Thymus (tissue), 11 donors: Measurements from ENCODE around the gene MADCAM1. TPM values are rescaled to one million over a fixed set of nuclear protein-coding genes. Genes with fewer than 3 reads are reported as not detected.

Source experiments
- DNase-seq, 9 donors: peaks; one replicate each; pipeline ENCODE4 v3.0.0-alpha.2; 2013; ENCODE audit warnings: low spot score in 9 of 9, low read depth in 6 of 9, missing footprints in 1 of 9
- H3K27ac ChIP-seq, 2 donors: one replicate each; pipeline ENCODE4 v1.5.1; 2013; ENCODE audit warnings: control low read depth in 1 of 2, low read depth in 1 of 2, low read length in 1 of 2, mild to moderate bottlenecking in 1 of 2, moderate library complexity in 1 of 2
- H3K27me3 ChIP-seq, 2 donors: one replicate each; pipeline ENCODE4 v1.5.1; 2013; ENCODE audit warnings: low read length in 1 of 2; ENCODE audit not compliant: control insufficient read depth in 2 of 2, insufficient read depth in 1 of 2
- H3K36me3 ChIP-seq, 2 donors: one replicate each; pipeline ENCODE4 v1.5.1; 2013; ENCODE audit warnings: low read length in 1 of 2, mild to moderate bottlenecking in 1 of 2, moderate library complexity in 1 of 2; ENCODE audit not compliant: control insufficient read depth in 2 of 2, insufficient read depth in 2 of 2
- H3K4me1 ChIP-seq, 2 donors: one replicate each; pipeline ENCODE4 v1.5.1; 2013; ENCODE audit warnings: low read length in 2 of 2; ENCODE audit not compliant: control insufficient read depth in 2 of 2, insufficient read depth in 2 of 2
- H3K4me3 ChIP-seq, 2 donors: one replicate each; pipeline ENCODE4 v1.5.1; 2013; ENCODE audit warnings: low read length in 2 of 2, control low read depth in 1 of 2, mild to moderate bottlenecking in 1 of 2
- H3K9me3 ChIP-seq, 2 donors: one replicate each; pipeline ENCODE4 v1.5.1; 2013; ENCODE audit warnings: low read length in 1 of 2, mild to moderate bottlenecking in 1 of 2; ENCODE audit not compliant: control insufficient read depth in 2 of 2, insufficient read depth in 1 of 2
- WGBS: extraction: QIAGEN DNeasy Blood & Tissue Kit; methylation state at CpG from one replicate; pipeline ENCODE4 v1.1.7; 2013; 5-methylcytosine and 5-hydroxymethylcytosine counted together
- polyA plus RNA-seq: library from polyadenylated mRNA; stranded (reverse); fragments of 200-250 nt; gene quantifications from one replicate; pipeline ENCODE4 v1.2.3, GENCODE V29; 2013
- total RNA-seq: library from RNA; stranded (reverse); fragments of 120-200 nt; gene quantifications from one replicate; pipeline ENCODE4 v1.2.4, GENCODE V29; 2013
- donor health status: healthy.

Gene MADCAM1
- total and polyA plus RNA-seq, 2 donors = 0.27 to 1.4 TPM

DNA sequence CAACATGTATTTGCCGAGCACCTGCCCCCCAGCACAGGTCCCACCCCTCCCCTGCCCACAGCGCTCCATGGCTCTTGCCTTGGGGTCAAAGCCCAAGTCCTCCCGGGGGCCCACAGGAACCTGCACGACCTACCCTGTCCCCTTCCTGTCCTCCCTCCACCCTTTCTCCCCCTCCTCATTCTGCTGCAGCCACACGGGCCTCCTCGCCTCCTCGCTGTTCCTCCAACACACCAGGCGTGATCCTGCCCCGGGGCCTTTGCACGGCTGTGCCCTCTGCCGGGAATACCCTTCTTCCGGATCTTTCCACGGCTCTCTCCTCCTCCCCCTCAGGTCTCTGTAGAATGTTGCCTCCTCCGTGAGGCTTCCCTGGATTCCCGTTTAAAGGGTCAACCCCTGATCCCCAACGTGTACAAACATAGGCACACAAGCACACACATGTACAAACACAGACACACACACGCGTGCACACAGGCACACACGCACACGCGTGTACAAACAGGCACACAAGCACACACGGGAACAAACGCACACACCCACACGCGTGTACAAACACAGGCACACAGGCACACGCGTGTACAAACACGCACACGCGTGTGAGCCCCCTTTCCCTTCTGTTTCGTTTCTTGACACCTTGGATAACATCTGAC is 2.8 kb downstream of the MADCAM1 start:
- WGBS = 83% methylated on average over 31 of the region's 31 CpGs
- DNase-seq = no peak
- H3K36me3 ChIP-seq = no peaks in the 10 kb centered on the region
- H3K4me3 ChIP-seq = no peak overlapping the region
- H3K27ac ChIP-seq = no peak overlapping the region
- peaks cover 0 to 2% of the 10 kb centered on the region in 2 donors for H3K4me1 ChIP-seq
- H3K27me3 ChIP-seq = peaks cover 46 to 74% of the 10 kb centered on the region in 2 donors
- peaks cover 1 to 11% of the 10 kb centered on the region in 2 donors for H3K9me3 ChIP-seq

DNA sequence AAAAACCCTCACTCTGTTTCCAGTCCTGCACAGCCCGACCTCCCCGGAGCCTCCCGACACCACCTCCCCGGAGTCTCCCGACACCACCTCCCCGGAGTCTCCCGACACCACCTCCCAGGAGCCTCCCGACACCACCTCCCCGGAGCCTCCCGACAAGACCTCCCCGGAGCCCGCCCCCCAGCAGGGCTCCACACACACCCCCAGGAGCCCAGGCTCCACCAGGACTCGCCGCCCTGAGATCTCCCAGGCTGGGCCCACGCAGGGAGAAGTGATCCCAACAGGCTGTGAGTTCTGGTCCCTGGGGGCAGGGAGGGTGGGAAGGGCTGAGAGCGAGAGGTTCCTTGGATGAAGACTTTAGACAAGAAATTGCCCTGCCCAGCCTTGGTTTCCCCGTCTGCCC is 5.4 kb downstream of the MADCAM1 start:
- Histone ChIP-seq H3K27ac (no peak overlapping the region), H3K36me3 (no peaks in the 10 kb centered on the region), H3K4me1 (peaks cover 0 to 8% of the 10 kb centered on the region in 2 donors), H3K27me3 (peaks cover 28 to 53% of the 10 kb centered on the region in 2 donors), H3K4me3 (no peak overlapping the region), H3K9me3 (no peaks in the 10 kb centered on the region)
- WGBS = 92% methylated on average over 17 of the region's 17 CpGs
- no peak for DNase-seq

DNA sequence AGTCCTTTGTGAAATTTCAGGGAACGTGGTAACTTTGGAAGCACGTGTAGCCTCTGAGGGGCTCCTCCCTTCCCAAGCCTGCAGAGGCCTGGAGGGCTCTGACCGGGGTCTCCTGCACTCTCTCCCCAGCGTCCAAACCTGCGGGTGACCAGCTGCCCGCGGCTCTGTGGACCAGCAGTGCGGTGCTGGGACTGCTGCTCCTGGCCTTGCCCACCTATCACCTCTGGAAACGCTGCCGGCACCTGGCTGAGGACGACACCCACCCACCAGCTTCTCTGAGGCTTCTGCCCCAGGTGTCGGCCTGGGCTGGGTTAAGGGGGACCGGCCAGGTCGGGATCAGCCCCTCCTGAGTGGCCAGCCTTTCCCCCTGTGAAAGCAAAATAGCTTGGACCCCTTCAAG is 8.3 kb downstream of the MADCAM1 start:
- WGBS = 97% methylated on average over 14 of the region's 14 CpGs
- H3K4me3 ChIP-seq = no peak overlapping the region
- DNase-seq = no peak

DNA sequence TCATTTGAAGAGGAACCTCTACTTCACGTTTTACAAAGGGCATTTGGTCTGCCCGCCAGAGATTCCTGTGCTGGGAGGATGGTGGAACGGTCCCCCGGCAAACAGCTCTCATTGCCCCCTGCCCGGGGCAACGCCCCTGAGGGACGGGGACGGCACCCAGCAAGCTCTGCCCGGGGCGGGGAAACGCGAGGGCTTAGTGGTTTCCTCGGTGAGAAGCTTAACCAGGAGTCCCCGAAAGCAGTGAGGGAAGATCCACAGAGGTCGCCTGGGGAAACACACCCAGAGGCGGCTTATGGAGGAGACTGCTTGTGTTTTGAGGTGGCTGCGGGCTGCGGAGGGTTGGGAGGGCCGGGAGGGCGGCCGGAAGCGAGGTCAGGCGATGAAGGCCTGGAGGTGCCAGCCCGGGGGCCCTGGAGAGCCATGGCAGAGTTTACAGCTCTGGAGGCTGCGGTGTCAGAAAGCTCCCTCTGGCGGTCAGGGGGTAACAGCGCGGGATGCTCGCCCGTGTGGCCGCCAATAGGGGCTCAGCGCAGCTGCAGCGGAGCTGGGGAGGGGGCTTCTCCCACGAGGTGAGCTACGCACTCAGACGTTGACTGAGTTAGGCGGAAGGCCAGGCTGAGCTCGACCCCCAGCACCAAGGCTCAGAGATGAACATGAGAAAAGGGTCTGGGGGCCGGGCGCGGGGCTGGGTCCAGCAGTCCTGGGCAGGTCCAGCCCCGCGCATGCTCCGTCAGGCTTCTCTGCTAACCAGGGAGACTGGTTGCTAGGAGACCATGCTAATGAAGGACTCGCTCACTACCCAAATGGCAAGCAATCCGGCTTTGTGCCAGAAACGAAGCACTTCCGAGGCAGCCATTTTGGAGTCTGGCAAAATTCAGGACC is 10.4 kb downstream of the MADCAM1 start:
- Histone ChIP-seq H3K27ac (peak overlapping the region; percentile 89 to 97), H3K4me3 (peak overlapping the region; percentile 95 to 96), H3K27me3 (peaks cover 0 to 7% of the 10 kb centered on the region in 2 donors), H3K36me3 (peaks cover 2 to 6% of the 10 kb centered on the region in 2 donors), H3K4me1 (peaks cover 10 to 43% of the 10 kb centered on the region in 2 donors), H3K9me3 (peaks cover 0 to 8% of the 10 kb centered on the region in 2 donors)
- WGBS = 2% methylated on average over 48 of the region's 48 CpGs
- DNase-seq = peak; percentile 95 to 100 (median 97)

More for the DNA sequence above, 8.3 kb downstream of the MADCAM1 start:
- peaks cover 2 to 5% of the 10 kb centered on the region in 2 donors for H3K36me3 ChIP-seq
- no peaks in the 10 kb centered on the region for H3K9me3 ChIP-seq
- H3K27me3 ChIP-seq = peaks cover 3 to 26% of the 10 kb centered on the region in 2 donors
- no peak overlapping the region for H3K27ac ChIP-seq
- H3K4me1 ChIP-seq = peaks cover 6 to 24% of the 10 kb centered on the region in 2 donors

DNA sequence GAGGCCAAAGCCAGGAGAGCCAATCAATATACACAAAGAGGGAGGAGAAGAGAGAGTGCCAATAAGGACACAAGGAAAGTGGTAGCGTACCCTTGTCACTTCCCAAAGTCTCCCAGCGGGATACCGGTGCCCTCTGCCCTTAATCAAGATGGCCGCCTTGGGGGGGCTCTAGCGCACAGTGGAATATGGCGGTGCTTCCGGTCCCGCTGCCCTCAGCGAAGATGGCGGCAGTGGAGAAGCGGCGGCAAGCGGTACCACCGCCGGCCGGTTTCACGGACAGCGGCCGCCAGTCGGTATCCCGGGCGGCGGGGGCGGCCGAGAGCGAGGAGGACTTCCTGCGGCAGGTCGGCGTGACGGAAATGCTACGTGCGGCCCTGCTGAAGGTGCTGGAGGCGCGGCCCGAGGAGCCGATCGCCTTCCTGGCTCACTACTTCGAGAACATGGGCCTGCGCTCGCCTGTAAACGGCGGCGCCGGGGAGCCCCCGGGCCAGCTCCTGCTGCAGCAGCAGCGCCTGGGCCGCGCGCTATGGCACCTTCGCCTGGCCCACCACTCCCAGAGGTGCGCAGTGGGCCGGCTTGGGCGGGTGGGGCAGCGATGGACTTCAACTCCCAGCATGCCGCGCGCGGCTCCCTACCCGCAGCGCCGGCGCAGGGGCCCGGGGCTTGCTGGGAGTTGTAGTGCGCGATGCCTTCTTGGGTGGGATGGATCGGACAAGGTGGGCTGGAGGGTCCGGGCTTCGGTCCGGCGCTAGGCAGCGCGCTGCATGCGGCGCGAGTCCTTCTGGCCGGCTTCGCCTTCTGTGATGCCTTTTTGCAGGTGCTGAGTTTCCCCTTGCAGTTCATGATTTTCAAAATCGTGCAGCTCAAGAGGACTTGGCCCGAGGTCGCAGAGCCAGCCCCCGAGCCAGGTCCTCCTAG is 11.3 kb downstream of the MADCAM1 start, which contains the start of gene TPGS1:
Gene TPGS1 (plus strand): TSS at position 212 of the 918 bp plus-strand sequence. CDS start 10 bp downstream, at position 222.
- H3K27ac ChIP-seq = peak within 1 kb of the TSS; percentile 89 to 97
- peaks cover 0 to 6% of the 10 kb centered on the region in 2 donors for H3K27me3 ChIP-seq
- WGBS = 1% methylated on average over 81 of the region's 81 CpGs
- H3K4me3 ChIP-seq = peak within 1 kb of the TSS; percentile 95 to 96
- peaks cover 0 to 15% of the 10 kb centered on the region in 2 donors for H3K9me3 ChIP-seq
- peak in 8 of 9 donors; percentile 54 to 88 (median 74) for DNase-seq
- peaks cover 2 to 6% of the 10 kb centered on the region in 2 donors for H3K36me3 ChIP-seq
- peaks cover 15 to 51% of the 10 kb centered on the region in 2 donors for H3K4me1 ChIP-seq

- Histone ChIP-seq H3K27me3 (peaks cover 0 to 15% of the 10 kb centered on the region in 2 donors), H3K9me3 (peaks cover 1 to 22% of the 10 kb centered on the region in 2 donors), H3K4me1 (peaks cover 16 to 59% of the 10 kb centered on the region in 2 donors), H3K36me3 (peaks cover 2 to 6% of the 10 kb centered on the region in 2 donors), H3K27ac (no peak overlapping the region), H3K4me3 (peak overlapping the region; percentile 95 to 96)
- WGBS = 74% methylated on average over 32 of the region's 32 CpGs
- DNase-seq = no peak
These were observed 12.2 kb downstream of the MADCAM1 start for GRCh38 chr19:508204-509150.

DNA sequence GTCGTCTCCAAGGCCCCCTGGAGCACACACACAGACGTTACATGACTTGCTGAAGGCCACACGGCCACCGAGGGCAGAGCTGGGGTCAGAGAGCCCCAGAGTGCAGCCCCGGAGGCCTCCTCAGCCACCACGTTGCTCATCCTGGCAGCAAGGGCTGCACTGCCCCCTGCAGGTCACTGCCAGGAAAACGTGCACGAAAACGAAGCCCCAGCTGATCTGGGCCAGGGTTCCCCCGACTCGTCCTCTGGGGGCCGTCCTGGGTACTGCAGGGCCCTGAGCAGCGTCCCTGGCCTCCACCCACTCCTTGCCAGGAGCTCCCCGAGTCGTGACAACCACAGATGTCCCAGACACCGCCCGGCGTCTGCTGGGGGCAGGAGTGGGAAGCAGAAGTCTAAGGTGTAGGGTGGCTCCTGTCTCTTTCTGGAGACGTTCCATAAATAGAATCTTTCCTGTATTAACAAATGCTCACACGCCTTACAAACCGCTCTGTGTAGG is 14.4 kb downstream of the MADCAM1 start:
- Histone ChIP-seq H3K9me3 (peaks cover 1 to 22% of the 10 kb centered on the region in 2 donors), H3K4me1 (peaks cover 16 to 59% of the 10 kb centered on the region in 2 donors), H3K4me3 (peak overlapping the region; percentile 16 to 23), H3K27ac (peak overlapping the region; percentile 98), H3K27me3 (peaks cover 0 to 14% of the 10 kb centered on the region in 2 donors), H3K36me3 (peaks cover 2 to 6% of the 10 kb centered on the region in 2 donors)
- 5% methylated on average over 21 of the region's 21 CpGs for WGBS
- DNase-seq = peak; percentile 70 to 95 (median 86)
